Limb (tissue), 2 donors: ENCODE measurements around the gene VWC2.
"Not testable (repeated sequence)": the region's sequence is repeated elsewhere in the genome, so short reads cannot be mapped to it uniquely, and the experiment has no call there.

Experiments
- DNase-seq, 2 donors: peaks; one replicate each; pipeline ENCODE4 v3.0.0-alpha.2; 2016; ENCODE audit errors: extremely low spot score in 2 of 2

The VWC2 gene

GRCh38 chr7:49850921-49851613 is 77.6 kb downstream of the VWC2 start:
- DNase-seq, result no peak

GRCh38 chr7:49851614-49851934 is 78.1 kb downstream of the VWC2 start:
- DNase-seq, result not testable (repeated sequence)

GRCh38 chr7:49852619-49853462 is 79.4 kb downstream of the VWC2 start:
- peak; percentile 72 to 73 for DNase-seq

GRCh38 chr7:49855281-49855980 is 82.0 kb downstream of the VWC2 start:
- no peak for DNase-seq

- DNase-seq, result no peak
Observed at GRCh38 chr7:49860293-49860692, 86.9 kb downstream of the VWC2 start.

- DNase-seq, result no peak
Observed at GRCh38 chr7:49866076-49866735, 92.8 kb downstream of the VWC2 start.

GRCh38 chr7:49866910-49867309 is 93.5 kb downstream of the VWC2 start:
- no peak for DNase-seq

GRCh38 chr7:49873420-49873819 is 100.0 kb downstream of the VWC2 start:
- no peak for DNase-seq

GRCh38 chr7:49875336-49875735 is 101.9 kb downstream of the VWC2 start:
- DNase-seq, result no peak

- no peak for DNase-seq
Observed at GRCh38 chr7:49876202-49876601, 102.8 kb downstream of the VWC2 start.

- no peak for DNase-seq
Observed at GRCh38 chr7:49878089-49878488, 104.7 kb downstream of the VWC2 start.

GRCh38 chr7:49878627-49879026 is 105.2 kb downstream of the VWC2 start:
- no peak for DNase-seq

GRCh38 chr7:49883933-49884332 is 110.5 kb downstream of the VWC2 start:
- no peak for DNase-seq

GRCh38 chr7:49885593-49886285 is 112.3 kb downstream of the VWC2 start:
- no peak for DNase-seq

GRCh38 chr7:49892481-49892880 is 119.0 kb downstream of the VWC2 start:
- DNase-seq, result no peak

GRCh38 chr7:49893131-49893530 is 119.7 kb downstream of the VWC2 start:
- no peak for DNase-seq

GRCh38 chr7:49894543-49894942 is 121.1 kb downstream of the VWC2 start:
- no peak for DNase-seq

- no peak for DNase-seq
Observed at GRCh38 chr7:49911909-49912308, 138.5 kb downstream of the VWC2 start.

- DNase-seq, result no peak
Observed at GRCh38 chr7:49926720-49927119, 153.3 kb downstream of the VWC2 start.

- DNase-seq, result no peak
Observed at GRCh38 chr7:49927631-49928030, 154.2 kb downstream of the VWC2 start.

GRCh38 chr7:49928787-49929186 is 155.3 kb downstream of the VWC2 start:
- no peak for DNase-seq
